Measurements from ENCODE around the gene UQCR11. TPM values are rescaled to one million over a fixed set of nuclear protein-coding genes. Genes with fewer than 3 reads are reported as not detected.

Gene UQCR11
- total and polyA plus RNA-seq, 2 of the 8 experiments (the other 6 are each of a cell fraction or from before 2014, with no cell fraction given), result 162 to 171 TPM

GRCh38 chr19:1644070-1644469, 38.8 kb upstream of the UQCR11 start:
- peaks cover 18 to 86% (median 58%) of the 10 kb centered on the region in 4 experiments for H3K36me3 ChIP-seq (ENCODE audit: control insufficient read depth in 2 of 4, insufficient read depth in 4 of 4, low read length in 3 of 4)
- peaks cover 29% of the 10 kb centered on the region for H3K79me1 ChIP-seq (ENCODE audit: low read depth, low read length)
- H3K23ac ChIP-seq (ENCODE audit: insufficient read length), result no peak overlapping the region
- no peak overlapping the region for H2BK15ac ChIP-seq (ENCODE audit: low read length)
- no peak overlapping the region for H3K56ac ChIP-seq (replicated peaks; ENCODE audit: insufficient read length, low read depth, low read length)
- no peak overlapping the region for H2BK120ac ChIP-seq (replicated peaks; ENCODE audit: low read depth, low read length)
- no peak for DNase-seq (ENCODE audit: low read depth in 1 of 2, low spot score in 2 of 2)
- H3K18ac ChIP-seq (ENCODE audit: extremely low read depth, low read length), result no peak overlapping the region
- no peak overlapping the region for H3K14ac ChIP-seq (ENCODE audit: insufficient read length)
- H2BK5ac ChIP-seq (ENCODE audit: low read depth, low read length), result no peak overlapping the region
- peaks cover 0 to 14% (median 0%) of the 10 kb centered on the region in 4 experiments; a peak in 4 of 7 replicates for H3K4me1 ChIP-seq (replicated peaks in 1 of 4; ENCODE audit: control insufficient read depth in 3 of 4, insufficient read depth in 4 of 4, low read length in 3 of 4)
- H4K8ac ChIP-seq (ENCODE audit: extremely low read depth, insufficient read depth, low read length), result peak overlapping the region; percentile 60; the same call in 1 of the 2 replicates
- H3K4ac ChIP-seq (replicated peaks; ENCODE audit: insufficient read length, low read depth, low read length), result no peak overlapping the region
- no peak overlapping the region for H3K9ac ChIP-seq (replicated peaks in 1 of 4; ENCODE audit: extremely low read depth in 1 of 4, low read depth in 3 of 4, low read length in 3 of 4)
- CTCF ChIA-PET (ENCODE audit: partially characterized antibody), result interaction anchor here (1.0 to 1.8 kb wide), 3 partner anchors 12 to 124 kb away, joined by 3 to 6 read pairs (median 5); no protein-coding TSS in a partner anchor
- H3K9me3 ChIP-seq (ENCODE audit: insufficient read depth in 2 of 2, low read depth in 1 of 2, low read length in 1 of 2), result no peaks in the 10 kb centered on the region
- H4K20me1 ChIP-seq (replicated peaks in 1 of 2; ENCODE audit: control insufficient read depth in 1 of 2, insufficient read depth in 2 of 2, low read length in 2 of 2), result peaks cover 29 to 32% of the 10 kb centered on the region in 2 experiments
- POLR2A ChIA-PET (ENCODE audit: partially characterized antibody), result interaction anchor here (0.6 to 5.8 kb wide), 10 partner anchors 9 to 215 kb away, joined by 3 to 25 read pairs (median 4); no protein-coding TSS in a partner anchor
- no peak overlapping the region for H3K4me2 ChIP-seq (ENCODE audit: insufficient read depth in 1 of 2, low read depth in 2 of 2, low read length in 2 of 2)
- no peak for FAIRE-seq
- WGBS, 2 experiments (ENCODE audit: extremely low coverage in 1 of 2, insufficient coverage in 1 of 2, insufficient read length in 1 of 2, insufficient replicate concordance in 2 of 2, low coverage in 1 of 2, low lambda C conversion rate in 2 of 2, missing lambda C conversion rate in 1 of 2), result 95% methylated on average over 15 of the region's 16 CpGs; no CpG with 5 or more reads in 1 of the 2 experiments
- no peak overlapping the region for H2BK12ac ChIP-seq (ENCODE audit: low read depth, low read length)
- H3K23me2 ChIP-seq (ENCODE audit: low read depth, low read length), result no peaks in the 10 kb centered on the region
- no peak overlapping the region for H3K27ac ChIP-seq (ENCODE audit: low read depth, low read length)
- H3K4me3 ChIP-seq (ENCODE audit: extremely low read depth in 1 of 4, insufficient read depth in 2 of 4, low read depth in 3 of 4, low read length in 4 of 4), result no peak overlapping the region
- no peak overlapping the region for H4K91ac ChIP-seq (replicated peaks; ENCODE audit: insufficient read length, low read length)
- no peak overlapping the region for H2BK20ac ChIP-seq (ENCODE audit: low read length)
- no peak overlapping the region for H4K5ac ChIP-seq (ENCODE audit: insufficient read length, low read depth, low read length)
- H2AFZ ChIP-seq (ENCODE audit: low read length), result no peak overlapping the region
- H3K79me2 ChIP-seq (ENCODE audit: control insufficient read depth in 1 of 2, insufficient read depth in 2 of 2, low read length in 2 of 2), result peaks cover 0 to 77% of the 10 kb centered on the region in 2 experiments; a peak in 3 of 4 replicates
- H2AK5ac ChIP-seq (ENCODE audit: low read depth, low read length), result no peak overlapping the region
- no peaks in the 10 kb centered on the region for H3K27me3 ChIP-seq (replicated peaks in 1 of 4; ENCODE audit: control insufficient read depth in 3 of 4, extremely low read depth in 1 of 4, insufficient read depth in 3 of 4, low read length in 3 of 4)
- TF ChIP-seq POU5F1 (IDR thresholded peaks at IDR 0.05; ENCODE audit: low read depth, low read length) (no peak), BRCA1 (IDR thresholded peaks at IDR 0.05; ENCODE audit: low read depth, low read length) (no peak), CHD1 (IDR thresholded peaks at IDR 0.05; ENCODE audit: low read depth, low read length) (no peak), RBBP5 (IDR thresholded peaks at IDR 0.05; ENCODE audit: borderline replicate concordance, low read depth, low read length) (no peak), TAF7 (optimal IDR thresholded peaks at IDR 0.05; ENCODE audit: borderline replicate concordance, low read depth, low read length) (no peak), HDAC6 (IDR thresholded peaks at IDR 0.05; ENCODE audit: low read depth, low read length) (no peak), SP1 (IDR thresholded peaks at IDR 0.05; ENCODE audit: low read depth, low read length) (no peak), JUN (IDR thresholded peaks at IDR 0.05; ENCODE audit: low read depth, low read length) (no peak), RFX5 (IDR thresholded peaks at IDR 0.05; ENCODE audit: borderline replicate concordance, low read depth, low read length) (no peak), ATF2 (IDR thresholded peaks at IDR 0.05; ENCODE audit: low read length) (no peak), FOSL1 (IDR thresholded peaks at IDR 0.05; ENCODE audit: insufficient read depth, low read depth, low read length) (no peak), RAD21 (IDR thresholded peaks at IDR 0.05 in 1 of 2, conservative IDR thresholded peaks at IDR 0.05 in 1 of 2; ENCODE audit: low read depth in 2 of 2, low read length in 2 of 2) (no peak)
